HEK293T (cell line): ENCODE data around the gene AK5.

Experiments
- FOXA1 ChIP-seq: fragments of 450-650 bp; IDR thresholded peaks from 2 replicates; pipeline ENCODE4 v1.6.1; 2016; ENCODE audit warnings: mild to moderate bottlenecking
- NFRKB ChIP-seq: fragments of 450-650 bp; IDR thresholded peaks from 2 replicates; pipeline ENCODE4 v1.6.1; 2016; ENCODE audit warnings: mild to moderate bottlenecking, moderate library complexity

- no peak for TF ChIP-seq FOXA1
- no peak for TF ChIP-seq NFRKB
These were observed 31.7 kb downstream of the AK5 start for GRCh38 chr1:77313491-77313890.
